HFFc6 (cell line): ENCODE results near the gene PTPN4. TPM values are rescaled to one million over a fixed set of nuclear protein-coding genes. Genes with fewer than 3 reads are reported as not detected.

ENCODE experiments used
- DNase-seq: peaks from one replicate; pipeline ENCODE4 v3.0.0-alpha.2; 2018
- H3K27ac Mint-ChIP-seq: 2 replicates; pipeline ENCODE4 v1.8.0; 2020; ENCODE audit warnings: mild to moderate bottlenecking, mixed read lengths
- H3K27me3 Mint-ChIP-seq: 2 replicates; pipeline ENCODE4 v1.8.0; 2021; ENCODE audit warnings: mild to moderate bottlenecking, moderate library complexity, mixed read lengths; ENCODE audit not compliant: insufficient read depth
- H3K36me3 Mint-ChIP-seq: 2 replicates; pipeline ENCODE4 v1.8.0; 2021; ENCODE audit warnings: low read depth, mixed read lengths
- H3K4me1 Mint-ChIP-seq: 2 replicates; pipeline ENCODE4 v1.8.0; 2020; ENCODE audit warnings: low read depth, mixed read lengths
- H3K4me3 Mint-ChIP-seq: 2 replicates; pipeline ENCODE4 v1.8.0; 2020; ENCODE audit warnings: mild to moderate bottlenecking, moderate library complexity, mixed read lengths
- H3K9me3 Mint-ChIP-seq: 2 replicates; pipeline ENCODE4 v1.8.0; 2020; ENCODE audit warnings: mild to moderate bottlenecking, mixed read lengths
- CTCF ChIP-seq: fragments of 200-600 bp; sonication (generic); IDR thresholded peaks from 2 replicates; pipeline ENCODE4 v1.5.0; 2021; ENCODE audit warnings: antibody characterized with exemption, mild to moderate bottlenecking
- total RNA-seq, 6 experiments: library from RNA; stranded (reverse); fragmentation: NEBNext Ultra II Directional; extraction: Animal tissue kit (Norgen Biotek cat#: 25700); gene quantifications; 2 replicates in 1 of 6; 3 replicates in 5 of 6; pipeline ENCODE4 v1.2.3, GENCODE V29; 2021

Gene PTPN4
- total RNA-seq, 6 experiments from 2014 or later = 12.0 to 20.3 (median 14.8) TPM

- Mint-ChIP-seq H3K9me3 (no peaks in the 10 kb centered on the region), H3K36me3 (no peaks in the 10 kb centered on the region), H3K27ac (no peak overlapping the region), H3K4me1 (no peaks in the 10 kb centered on the region), H3K4me3 (no peak overlapping the region), H3K27me3 (no peaks in the 10 kb centered on the region)
- TF ChIP-seq CTCF = no peak
- DNase-seq = no peak
Observed at GRCh38 chr2:119947535-119947934, 187.8 kb downstream of the PTPN4 start.

GRCh38 chr2:119950966-119951365 lies 191.2 kb downstream of the PTPN4 start:
- Mint-ChIP-seq H3K27ac (no peak overlapping the region), H3K36me3 (no peaks in the 10 kb centered on the region), H3K4me1 (no peaks in the 10 kb centered on the region), H3K27me3 (no peaks in the 10 kb centered on the region), H3K9me3 (no peaks in the 10 kb centered on the region), H3K4me3 (no peak overlapping the region)
- DNase-seq = no peak
- TF ChIP-seq CTCF = no peak

DNA sequence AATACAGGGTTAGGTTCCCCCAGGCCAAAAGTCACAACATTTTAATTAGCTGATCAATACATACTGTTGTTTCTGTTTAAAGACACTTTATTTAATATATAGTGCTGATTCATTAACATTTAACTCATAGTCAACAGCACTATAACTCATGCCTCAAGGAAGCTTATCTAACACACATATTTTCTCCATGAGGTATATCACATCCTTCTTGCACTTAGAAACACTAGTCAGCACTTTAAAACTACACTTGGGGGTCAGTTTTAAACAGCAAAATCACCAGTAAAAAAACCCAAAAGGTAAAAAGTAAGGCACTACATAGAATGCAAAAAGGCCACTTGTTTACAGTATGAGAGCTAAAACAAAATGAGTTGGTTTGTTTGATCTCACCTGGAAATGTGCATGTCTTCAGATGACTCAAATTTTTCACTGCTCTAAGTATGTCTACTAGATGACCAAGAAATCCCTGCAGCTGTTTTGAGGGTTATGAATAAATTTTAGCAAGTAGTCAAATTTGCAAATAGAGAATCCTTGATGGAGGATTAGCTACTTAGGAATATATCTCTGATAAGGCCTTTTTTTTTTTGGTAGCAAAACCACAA lies 199.0 kb downstream of the PTPN4 start:
- peak overlapping the region; percentile 51; the same call in 1 of the 2 replicates for H3K27ac Mint-ChIP-seq
- DNase-seq = peak; percentile 25
- peaks cover 27% of the 10 kb centered on the region for H3K4me1 Mint-ChIP-seq
- no peak overlapping the region for H3K4me3 Mint-ChIP-seq
- H3K27me3 Mint-ChIP-seq = no peaks in the 10 kb centered on the region
- no peaks in the 10 kb centered on the region for H3K9me3 Mint-ChIP-seq
- peaks cover 5% of the 10 kb centered on the region; the same call in 1 of the 2 replicates for H3K36me3 Mint-ChIP-seq
- no peak for TF ChIP-seq CTCF

GRCh38 chr2:119960821-119961220 lies 201.1 kb downstream of the PTPN4 start:
- no peak for TF ChIP-seq CTCF
- no peak overlapping the region for H3K4me3 Mint-ChIP-seq
- H3K27ac Mint-ChIP-seq = no peak overlapping the region
- no peaks in the 10 kb centered on the region for H3K9me3 Mint-ChIP-seq
- peaks cover 27% of the 10 kb centered on the region for H3K4me1 Mint-ChIP-seq
- DNase-seq = peak; percentile 1
- H3K36me3 Mint-ChIP-seq = peaks cover 5% of the 10 kb centered on the region
- H3K27me3 Mint-ChIP-seq = no peaks in the 10 kb centered on the region

DNA sequence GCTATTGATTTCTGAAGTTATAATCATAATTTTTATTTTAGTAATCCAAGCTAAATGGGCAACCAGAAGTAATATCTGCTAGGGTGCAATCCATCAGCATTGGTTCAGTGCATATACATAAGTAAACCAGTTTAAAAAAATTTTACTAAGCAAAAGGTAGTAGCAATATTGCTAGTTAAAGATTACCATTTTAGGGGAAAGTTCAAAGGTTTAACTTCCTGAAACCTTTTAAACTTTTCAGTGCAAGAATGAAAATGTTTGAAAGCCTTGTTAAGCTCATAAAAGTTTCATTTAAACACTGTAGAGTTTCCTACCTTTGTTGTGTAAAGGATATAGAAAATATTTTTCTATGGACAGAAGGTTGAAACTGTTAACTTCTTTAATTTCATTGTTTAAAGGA lies 222.2 kb downstream of the PTPN4 start:
- Mint-ChIP-seq H3K27ac (no peak overlapping the region), H3K4me1 (no peaks in the 10 kb centered on the region), H3K27me3 (no peaks in the 10 kb centered on the region; the same call in 1 of the 2 replicates), H3K4me3 (no peak overlapping the region), H3K9me3 (no peaks in the 10 kb centered on the region), H3K36me3 (no peaks in the 10 kb centered on the region)
- no peak for TF ChIP-seq CTCF
- no peak for DNase-seq

GRCh38 chr2:119982506-119982905 lies 222.8 kb downstream of the PTPN4 start:
- Mint-ChIP-seq H3K4me1 (no peaks in the 10 kb centered on the region), H3K4me3 (no peak overlapping the region), H3K27me3 (no peaks in the 10 kb centered on the region; the same call in none of the 2 replicates), H3K27ac (no peak overlapping the region), H3K9me3 (no peaks in the 10 kb centered on the region), H3K36me3 (no peaks in the 10 kb centered on the region)
- no peak for DNase-seq
- no peak for TF ChIP-seq CTCF
